Activated CD8-positive, alpha-beta memory T cell treated with anti-CD3 and anti-CD28 coated beads for 24 hours (primary cell): Measurements from ENCODE around the gene ACSM5.

Experiments used
- DNase-seq: peaks from one replicate; pipeline ENCODE4 v3.0.0-alpha.2; 2020

Gene ACSM5, protein sequence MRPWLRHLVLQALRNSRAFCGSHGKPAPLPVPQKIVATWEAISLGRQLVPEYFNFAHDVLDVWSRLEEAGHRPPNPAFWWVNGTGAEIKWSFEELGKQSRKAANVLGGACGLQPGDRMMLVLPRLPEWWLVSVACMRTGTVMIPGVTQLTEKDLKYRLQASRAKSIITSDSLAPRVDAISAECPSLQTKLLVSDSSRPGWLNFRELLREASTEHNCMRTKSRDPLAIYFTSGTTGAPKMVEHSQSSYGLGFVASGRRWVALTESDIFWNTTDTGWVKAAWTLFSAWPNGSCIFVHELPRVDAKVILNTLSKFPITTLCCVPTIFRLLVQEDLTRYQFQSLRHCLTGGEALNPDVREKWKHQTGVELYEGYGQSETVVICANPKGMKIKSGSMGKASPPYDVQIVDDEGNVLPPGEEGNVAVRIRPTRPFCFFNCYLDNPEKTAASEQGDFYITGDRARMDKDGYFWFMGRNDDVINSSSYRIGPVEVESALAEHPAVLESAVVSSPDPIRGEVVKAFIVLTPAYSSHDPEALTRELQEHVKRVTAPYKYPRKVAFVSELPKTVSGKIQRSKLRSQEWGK

DNA sequence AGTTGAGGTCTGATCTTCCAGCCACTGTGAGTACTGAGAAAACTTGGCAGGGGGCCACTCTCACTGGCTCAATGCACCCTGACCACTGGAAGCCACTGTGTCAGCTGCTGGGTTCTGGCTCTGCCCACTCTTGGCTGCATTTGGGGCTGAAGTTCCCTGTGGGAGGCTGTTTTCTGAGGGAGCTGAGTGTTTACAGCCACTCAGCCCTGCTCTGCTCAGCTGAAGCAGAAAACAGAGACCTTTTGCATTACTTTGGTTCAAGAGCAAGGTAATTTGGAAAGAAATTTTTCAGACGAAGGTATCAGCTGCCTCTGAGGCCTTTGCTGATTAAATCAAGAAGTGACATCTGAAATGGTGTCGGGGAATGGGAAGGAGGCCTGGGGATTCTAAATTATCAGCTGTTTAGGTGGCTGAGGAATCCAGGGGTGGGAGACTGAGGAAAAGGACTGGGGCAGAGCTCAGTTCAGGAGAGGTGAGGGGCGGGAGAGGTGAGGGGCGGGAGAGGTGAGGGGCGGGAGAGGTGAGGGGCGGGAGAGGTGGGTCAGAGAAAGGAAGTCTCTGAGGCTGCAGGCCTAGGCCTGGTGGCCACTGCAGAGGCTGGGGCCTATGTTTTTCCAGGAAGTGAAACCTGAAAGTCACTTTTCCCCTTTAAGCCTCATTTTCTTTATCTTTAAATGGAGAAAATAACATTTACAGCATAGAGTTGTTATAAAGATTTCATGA, at the start of gene ACSM5:
ACSM5 (plus strand) TSS at position 137 of the 723 bp plus-strand sequence. CDS start 1,951 bp downstream, outside the sequence.
- no peak for DNase-seq

DNA sequence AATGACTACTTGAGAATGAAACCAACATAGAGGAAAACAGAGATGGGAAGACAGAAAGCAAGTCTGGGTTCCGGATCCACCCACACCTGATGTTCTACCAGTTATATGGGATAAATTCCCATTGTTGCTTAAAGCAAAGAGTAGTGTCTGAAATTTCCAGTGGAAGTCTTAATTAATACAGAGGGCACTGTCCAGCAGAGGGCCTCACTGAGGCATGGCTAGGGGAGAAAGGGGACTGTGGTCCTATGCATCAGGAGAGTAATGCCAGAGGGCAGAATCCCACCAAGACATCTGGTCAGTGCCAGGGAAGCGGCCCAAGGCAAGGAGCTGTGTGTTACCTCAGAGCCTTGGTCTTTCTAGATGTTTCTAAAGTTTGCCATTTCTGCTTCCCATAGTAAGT, 49.3 kb upstream of the ACSM5 start:
- DNase-seq = no peak

DNA sequence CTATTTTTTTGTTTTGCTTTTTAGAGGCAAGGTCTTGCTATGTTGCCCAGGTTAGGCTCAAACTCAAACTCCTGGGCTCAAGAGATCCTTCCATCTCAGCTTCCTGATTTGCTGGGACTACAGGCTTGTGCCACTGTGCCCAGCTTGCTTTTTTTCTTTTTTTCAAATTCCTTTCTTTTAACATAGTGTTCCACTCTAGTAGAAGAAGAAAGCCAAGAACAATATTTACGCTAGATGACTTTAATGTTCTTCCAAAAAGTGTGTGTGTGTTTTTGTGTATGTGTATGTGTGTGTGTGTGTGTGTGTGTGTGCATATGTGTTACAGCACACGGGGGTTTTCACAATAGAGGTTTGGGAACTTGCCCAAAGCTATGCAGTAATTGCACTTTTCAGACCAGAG, 46.1 kb upstream of the ACSM5 start:
- DNase-seq = no peak

DNA sequence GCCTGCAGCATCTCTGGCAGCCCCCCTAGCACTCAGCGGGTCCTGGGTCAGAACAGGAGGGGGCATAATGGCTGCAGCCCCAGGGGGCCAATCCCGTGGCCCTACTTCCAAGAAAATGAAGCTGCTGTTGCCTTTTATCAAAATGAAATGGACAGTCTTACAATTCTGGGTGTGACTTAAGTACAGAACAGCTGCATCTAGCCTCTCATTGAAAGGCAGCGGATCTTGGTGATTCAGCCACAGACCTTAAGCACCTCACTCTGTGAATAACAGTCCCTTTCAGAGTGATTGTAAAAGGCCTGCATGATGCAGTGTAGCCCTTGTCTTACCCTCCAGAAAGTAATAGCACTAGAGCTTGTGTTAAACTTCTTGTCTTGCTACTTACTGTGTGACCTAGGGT, 45.3 kb upstream of the ACSM5 start:
- no peak for DNase-seq

DNA sequence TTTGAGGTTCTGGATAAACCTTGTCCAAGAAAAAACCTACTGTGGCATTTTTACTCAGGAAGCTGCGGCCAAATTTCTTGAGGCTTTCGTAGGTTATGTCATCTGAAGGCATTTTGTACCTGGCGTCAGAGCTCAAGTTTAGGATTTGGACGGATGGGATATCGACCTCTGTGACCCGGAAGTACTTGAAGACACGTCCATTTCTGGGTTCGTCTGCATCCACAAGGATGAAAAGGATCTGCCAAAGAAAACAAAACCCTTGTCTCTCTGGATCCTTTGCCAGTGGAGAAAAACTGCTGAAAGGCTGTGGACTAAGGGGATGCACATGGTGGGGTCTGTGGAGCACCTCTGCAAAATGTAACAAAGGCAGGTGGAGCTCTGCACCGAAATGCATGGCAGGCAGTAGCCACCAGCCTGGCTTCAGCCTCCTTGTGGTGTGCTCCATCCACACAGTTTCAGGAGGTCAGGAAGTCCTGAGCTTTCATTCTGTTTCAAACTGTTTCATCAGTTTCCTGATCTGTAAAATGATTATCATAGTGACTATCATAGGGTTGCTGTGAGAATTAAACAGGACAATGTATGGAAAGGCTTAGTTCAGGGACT, 39.8 kb upstream of the ACSM5 start:
- no peak for DNase-seq

DNA sequence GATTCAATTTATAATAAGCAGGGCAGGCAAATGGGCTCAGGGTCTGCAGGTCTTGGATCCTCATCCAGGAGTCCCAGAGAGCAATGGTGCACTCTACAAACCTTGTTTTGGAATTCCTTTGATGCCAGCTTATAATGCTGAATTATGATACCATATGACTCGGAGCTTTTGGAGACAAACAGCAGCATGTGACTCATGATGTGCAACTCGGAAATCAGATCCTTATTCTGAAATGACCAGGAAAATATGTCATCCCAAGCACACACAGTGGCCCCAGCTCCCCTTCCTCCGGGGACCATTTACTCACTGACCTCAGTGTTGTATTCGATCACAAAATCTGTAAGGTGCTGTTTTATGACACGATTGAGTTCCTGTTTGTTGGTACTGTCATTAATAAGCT, 36.6 kb upstream of the ACSM5 start:
- no peak for DNase-seq

DNA sequence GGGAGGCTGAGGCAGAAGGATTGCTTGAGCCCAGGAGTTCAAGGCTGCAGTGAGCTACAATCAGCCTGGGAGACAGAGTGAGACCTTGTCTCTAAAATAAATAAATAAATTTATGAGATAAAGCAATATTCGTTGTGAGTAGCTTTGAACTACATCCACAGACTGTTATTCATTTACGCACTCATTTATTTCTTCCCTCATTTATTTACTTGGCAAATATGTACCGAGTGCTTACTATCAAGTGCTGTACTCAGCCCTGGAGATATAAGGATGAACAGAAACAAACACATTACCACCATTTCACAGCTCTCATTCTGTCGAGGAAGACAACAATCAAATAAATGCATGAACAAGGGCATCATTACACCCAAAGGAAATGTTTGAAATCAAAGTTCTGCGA, 32.2 kb upstream of the ACSM5 start:
- DNase-seq = no peak

DNA sequence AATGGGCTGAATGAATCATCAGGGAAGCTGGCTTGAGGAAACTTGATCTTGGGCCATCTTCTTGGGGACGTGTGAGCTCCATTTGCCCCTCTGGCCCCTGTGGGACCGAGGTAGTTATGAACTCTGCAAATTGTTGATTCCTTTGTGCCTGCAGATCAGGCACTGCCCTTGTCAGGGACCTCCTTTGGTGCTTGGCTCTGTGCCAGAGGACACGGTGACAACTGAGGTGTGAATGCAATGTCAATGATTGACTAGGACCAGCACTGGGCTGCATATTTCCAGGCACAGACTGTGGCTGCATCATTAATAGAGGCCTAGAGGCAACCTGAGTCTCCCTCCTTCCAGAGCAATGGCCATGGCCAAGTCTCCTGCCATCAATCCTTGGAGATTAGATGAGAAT, 28.6 kb upstream of the ACSM5 start:
- no peak for DNase-seq

DNA sequence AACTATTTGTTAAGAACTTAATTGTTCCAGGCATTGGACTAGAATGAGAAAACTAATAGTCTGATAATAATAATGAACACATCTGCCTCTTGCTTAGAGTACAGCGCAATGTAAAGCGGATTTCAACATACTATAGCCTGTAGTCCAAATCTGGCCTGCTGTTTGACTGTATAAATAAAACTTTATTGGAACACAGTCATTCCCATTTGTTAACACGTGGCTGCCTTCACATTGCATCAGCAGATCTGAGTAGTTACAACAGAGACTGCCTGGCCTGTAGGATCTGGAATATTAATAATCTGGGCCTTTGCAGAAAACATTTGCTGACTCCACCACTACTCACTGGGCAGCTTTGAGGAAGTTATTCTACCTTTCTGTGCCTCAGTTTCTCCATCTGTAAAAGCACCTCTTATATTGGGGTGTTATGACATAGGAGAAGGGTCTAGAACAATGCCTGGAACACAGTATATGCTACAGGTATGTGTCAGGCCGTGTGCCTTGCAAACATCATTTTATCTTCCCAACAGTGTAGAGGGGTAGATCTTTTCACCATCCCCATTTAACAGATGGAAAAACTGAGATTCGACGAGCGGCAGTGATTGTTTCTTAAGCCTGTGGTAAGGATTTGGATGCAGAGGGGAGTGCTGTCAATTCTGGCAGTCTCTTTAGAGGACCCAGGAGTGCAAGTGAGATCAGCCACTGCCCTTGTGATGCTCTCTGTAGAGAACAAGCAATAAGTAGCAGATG, 27.0 kb upstream of the ACSM5 start:
- no peak for DNase-seq

DNA sequence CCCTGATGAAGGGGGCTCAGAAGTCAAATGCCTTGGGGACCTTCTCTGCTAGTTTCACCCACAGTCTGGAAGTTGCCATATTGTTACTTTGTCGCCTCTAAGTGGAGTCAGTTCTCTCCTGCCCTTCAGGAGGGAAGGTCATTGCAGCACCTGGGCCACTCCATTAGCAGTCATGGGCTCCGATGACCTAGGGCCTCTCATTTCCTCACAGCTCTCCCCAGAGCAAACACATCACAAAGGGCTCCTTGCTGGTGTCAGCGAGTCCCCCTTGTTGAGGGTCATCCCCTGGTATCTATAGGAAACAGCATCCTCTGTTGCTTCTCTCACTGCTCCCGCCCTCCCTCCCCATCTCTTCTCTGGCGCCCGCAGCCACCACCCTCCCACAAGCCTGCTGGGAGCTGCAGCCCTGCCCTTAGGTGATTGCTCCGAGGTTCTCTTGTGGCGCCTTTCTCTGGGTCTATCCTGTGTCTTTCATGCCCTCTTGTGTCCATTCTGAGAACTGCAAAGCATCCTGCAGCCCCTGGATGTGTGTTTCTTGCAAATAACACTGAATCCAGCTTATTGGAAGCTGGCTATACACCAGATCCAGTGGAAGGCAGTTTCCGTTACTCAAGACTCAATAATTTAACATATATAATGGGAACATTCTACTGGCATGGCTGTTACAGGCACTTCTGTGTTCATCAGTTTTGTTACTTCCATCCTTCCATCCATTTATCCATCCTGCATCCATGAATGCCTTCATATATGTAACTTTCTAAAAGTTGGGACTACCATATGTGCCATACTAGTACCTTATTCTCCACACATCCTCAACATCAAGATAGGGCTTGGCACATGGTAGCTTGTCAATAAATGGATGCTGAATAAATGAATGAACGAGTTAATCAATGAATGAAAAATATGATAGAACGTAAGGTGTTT, 26.0 kb upstream of the ACSM5 start:
- peak; percentile 60 for DNase-seq

DNA sequence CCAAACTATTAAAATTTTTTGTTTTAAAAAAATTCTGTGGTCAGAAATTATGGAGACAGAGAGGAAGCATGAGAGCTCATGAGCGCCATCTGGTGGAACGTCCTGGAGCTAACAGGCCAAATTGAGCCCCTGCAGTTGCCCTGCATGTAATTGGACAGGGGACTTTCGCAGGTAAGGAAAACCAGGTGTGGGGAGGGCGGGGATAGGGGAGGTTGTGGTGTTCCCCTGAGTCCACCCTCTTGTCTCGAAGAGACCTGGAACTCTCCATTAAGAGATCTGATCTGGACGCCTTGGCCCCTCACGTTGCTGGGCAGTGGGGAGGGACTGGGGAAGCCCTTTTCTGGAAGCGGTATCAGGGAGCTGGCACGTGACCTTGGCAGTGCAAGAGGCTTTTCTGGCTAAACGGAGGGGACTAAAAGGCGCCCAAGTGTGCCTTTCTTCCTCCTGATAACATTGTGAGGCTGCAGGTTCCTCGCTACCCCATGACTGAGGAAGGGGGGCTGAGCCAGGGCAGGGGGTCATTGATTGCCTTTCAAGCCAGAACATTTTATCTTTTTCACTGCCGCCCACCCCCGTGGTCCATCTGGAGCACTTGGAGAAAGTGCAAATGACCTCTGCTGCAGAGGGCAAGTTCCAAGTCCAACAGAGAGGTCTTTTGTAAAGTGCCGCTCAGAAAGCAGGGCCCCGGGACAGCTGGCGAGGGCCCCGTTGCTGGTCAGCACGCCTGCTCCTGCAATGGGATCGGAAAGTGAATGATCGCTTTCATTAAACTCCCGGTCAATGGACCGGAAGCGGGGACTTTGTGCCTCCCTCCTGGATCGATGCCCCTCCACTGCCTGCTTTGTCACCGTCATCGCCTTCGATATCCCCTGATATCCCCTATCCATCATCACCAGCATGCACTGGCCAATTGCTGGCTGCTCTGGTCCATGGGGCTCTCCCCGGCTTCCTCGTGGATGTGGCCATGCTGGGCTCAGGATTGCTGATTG, 23.2 kb upstream of the ACSM5 start:
- DNase-seq = peak; percentile 77

DNA sequence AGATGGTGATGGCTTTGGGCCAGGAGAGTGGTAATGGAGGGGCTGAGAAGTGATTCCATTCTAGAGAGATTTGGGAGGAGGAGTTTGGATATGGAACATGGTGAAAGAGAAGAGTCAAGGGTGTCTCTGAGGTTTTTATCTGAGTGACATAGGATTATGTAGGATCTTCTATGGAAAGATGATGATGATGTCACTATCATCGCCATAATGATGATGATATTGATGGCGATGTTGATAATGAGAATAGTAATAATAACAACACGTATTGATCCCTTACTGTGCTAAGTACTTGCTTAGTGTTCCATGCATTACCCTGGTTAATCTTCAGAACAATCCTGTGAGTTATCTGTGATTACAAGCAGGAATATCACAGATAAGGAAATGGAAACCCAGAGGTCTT, 21.4 kb upstream of the ACSM5 start:
- DNase-seq = no peak

DNA sequence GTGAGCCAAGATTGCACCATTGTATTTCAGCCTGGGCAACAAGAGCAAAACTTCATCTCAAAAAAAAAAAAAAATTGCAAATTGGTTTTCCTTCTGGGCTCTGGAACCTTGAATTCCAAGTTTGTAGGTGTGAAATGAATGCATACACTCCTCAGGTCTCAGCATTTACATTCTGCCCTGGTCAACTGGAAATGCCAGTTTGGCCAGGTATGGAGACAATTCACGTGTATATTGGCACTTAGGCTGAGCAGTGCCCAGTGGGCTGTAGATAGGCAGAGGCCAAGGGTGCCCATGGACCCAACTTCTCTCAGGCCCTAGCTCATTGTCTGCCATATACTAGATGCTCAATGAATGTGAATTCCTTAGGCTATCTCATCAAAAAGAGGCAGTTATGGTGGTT, 20.5 kb upstream of the ACSM5 start:
- no peak for DNase-seq

DNA sequence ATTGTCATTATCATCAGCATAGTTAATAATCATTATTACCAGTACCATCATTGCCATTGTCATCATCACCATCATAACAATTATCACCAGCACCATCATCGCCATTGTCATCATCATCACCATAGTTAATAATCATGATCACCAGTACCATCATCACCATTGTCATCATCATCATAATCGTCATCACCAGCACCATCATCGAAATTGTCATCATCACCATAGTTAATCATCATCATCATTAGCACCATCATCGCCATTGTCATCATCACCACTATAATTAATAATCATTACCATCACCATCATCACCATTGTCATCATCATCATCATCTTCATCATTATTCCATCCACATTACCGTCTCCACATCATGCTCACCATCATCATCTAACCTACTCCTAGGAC, 18.3 kb upstream of the ACSM5 start:
- no peak for DNase-seq

DNA sequence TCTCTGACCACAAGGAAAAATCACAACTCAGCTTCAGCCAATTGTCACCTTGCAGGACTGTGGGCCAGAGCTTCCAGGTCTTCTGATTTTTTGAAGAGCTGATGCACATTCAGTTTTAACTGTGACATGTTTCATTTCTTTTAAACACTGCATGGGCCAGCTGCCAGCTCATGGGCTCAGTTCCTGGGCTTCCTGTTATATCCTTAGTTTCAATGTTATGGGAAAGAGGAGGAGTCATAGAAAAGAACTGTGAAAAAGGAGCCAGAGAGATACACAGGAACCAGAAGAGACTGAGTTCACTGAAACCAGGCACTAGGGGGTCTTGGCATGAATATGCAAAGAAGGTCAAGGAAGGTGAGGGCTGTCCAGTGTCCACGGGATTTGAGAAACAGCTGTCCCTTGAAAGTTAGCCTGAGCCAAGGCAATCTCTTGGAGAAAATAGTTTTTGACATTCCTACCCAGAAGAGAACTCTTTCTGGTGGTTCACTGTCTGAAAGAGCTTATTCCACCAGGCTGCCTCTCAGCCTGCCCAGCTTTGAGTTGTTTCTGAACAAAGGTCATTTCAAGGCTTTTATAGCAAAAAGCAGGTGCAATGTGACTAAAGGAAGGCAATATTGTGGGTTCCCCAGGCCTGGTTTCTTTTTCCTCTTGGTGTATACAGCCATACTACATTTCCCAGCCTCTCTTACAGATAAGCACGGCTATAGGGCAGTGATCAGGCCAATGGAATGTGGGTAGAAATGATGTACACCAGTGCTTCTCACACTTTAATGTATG, 15.3 kb upstream of the ACSM5 start:
- DNase-seq = no peak

DNA sequence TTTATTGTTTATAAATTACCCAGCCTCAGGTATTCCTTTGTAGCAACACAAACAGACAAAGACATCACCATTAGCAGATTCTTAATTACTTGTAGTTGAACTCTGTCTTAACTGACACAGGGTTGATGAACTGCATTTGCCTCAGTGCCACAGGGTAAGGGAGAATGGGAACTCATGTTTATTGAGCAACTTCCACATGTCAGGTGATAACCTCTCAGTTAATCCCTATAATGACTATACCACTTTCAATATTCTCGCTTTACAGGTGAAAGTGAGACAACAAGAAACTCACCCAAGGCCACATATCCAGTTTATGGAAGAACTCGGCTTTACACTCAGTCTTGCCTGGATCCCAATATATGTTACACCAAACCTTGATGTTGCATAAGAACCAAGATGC, 13.4 kb upstream of the ACSM5 start:
- DNase-seq = no peak

DNA sequence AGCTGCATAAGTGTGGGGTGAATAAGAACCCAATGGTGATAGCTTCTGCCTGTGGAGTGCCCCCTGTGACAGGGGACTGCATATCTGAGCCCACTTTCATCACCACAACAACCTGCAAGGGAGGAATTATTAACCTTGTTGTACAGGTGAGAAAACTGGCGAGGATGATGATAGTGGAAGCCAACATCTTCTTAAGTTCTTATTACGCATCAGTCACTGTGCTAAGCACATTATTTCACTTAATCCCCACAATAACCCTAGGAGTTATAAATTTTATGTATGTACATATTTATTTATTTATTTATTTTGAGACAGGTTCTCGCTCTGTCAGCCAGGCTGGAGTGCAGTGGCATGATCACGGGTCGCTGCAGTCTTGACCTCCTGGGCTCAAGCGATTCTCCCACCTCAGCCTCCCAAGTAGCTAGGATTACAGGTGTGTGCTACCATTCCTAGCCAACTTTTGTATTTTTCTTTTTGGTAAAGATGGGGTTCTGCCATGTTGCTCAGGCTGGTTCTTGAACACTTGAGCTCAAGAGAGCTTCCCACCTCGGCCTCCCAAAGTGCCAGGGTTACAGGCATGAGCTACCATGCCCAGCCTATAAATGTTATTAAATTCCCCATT, 12.4 kb upstream of the ACSM5 start:
- DNase-seq = no peak

DNA sequence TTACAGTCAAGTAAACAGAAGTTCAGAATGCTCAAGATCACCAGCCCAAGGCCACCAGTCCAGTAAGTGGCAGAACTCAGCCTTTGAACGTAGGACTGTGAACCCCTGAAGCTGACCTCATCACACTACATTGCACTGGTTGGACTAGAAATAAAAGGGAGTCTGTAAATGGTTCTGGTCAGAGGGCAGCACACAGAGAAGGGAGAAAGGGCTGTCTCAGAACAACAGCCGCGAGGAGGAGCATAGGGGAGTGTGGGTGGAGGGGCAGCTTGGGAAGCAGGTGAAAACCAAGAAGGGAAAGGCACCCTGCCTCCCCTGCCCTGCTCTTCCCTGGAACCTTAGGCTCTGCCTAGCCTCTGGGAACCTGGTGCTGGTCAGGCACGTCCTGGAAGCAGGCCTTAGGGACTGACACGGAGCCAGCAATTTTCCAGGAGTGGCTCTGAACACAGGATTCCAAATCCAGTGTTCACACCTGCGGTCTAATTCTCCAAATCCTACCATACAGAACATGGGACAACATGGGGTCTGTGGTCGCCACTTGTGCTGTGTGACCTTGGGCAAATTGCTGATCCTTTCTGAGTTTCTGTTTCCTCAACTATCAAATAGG, 11.8 kb upstream of the ACSM5 start:
- no peak for DNase-seq

DNA sequence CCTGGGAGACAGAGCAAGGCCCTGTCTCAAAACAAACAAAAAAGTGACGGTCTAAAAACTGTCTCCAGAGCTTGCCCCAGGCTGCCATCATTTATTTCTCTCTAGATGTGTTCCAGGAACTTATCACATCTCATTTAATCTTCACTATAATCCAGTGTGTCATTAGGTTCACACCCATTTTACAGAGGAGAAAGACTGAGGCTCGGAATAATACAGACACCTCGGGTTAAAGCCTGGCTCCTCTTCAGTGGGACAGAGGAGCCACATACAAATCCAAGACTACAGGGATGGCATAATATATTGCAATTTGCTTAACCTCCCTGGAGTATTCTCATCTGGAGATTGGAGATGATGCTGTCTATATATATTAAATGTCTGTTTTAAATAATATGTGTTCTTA, 10.7 kb upstream of the ACSM5 start:
- no peak for DNase-seq
